SIG-M5 treated with dmso at 0.1 percent for 504 hours (cell line): ENCODE data around the gene L3MBTL1.

Experiments
- DNase-seq: peaks from one replicate; lab custom pipeline; 2025; ENCODE audit not compliant: unreplicated experiment; lab: John Stamatoyannopoulos, UW

L3MBTL1 gene

DNA sequence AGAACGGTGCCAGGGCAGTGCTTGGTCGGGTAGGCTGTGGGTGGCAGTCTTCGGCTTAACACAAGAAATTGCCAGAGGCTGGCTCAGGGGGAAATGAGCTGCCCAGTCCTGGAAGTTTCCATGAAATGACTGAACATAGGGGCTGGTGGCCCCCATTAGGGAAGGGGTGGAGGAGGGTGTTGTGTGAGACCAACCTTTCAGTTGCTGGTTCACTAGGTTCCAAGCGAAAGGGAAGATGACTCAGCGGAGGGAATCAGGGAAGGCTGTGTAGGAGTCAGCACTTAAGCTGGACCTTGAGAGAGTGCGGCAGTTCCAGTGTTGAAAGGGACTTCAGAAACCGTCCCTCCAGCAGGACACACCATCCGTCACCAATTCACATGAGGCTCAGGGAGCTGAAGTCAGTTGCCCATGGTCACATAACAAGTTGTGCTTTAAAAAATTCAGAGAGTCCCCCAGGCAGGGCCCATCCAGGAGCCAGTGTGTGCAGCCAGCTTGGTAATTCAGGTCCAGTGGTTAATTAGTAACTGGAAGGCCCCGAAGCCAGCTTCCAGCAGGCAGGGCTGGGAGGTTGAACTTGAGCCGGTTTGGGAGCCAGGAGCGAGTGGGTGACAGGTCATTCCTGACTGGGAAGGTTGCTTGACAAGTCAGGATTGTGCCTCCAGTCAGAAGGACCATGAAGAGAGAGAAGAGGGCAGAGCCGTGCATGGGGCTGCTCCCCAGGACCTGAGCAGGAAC is 51.1 kb downstream of the L3MBTL1 start, which contains the start of gene SGK2:
Gene SGK2 (plus strand): TSS at position 616 of the 735 bp plus-strand sequence. CDS start 7,469 bp downstream, outside the sequence.
- DNase-seq, result no peak

DNA sequence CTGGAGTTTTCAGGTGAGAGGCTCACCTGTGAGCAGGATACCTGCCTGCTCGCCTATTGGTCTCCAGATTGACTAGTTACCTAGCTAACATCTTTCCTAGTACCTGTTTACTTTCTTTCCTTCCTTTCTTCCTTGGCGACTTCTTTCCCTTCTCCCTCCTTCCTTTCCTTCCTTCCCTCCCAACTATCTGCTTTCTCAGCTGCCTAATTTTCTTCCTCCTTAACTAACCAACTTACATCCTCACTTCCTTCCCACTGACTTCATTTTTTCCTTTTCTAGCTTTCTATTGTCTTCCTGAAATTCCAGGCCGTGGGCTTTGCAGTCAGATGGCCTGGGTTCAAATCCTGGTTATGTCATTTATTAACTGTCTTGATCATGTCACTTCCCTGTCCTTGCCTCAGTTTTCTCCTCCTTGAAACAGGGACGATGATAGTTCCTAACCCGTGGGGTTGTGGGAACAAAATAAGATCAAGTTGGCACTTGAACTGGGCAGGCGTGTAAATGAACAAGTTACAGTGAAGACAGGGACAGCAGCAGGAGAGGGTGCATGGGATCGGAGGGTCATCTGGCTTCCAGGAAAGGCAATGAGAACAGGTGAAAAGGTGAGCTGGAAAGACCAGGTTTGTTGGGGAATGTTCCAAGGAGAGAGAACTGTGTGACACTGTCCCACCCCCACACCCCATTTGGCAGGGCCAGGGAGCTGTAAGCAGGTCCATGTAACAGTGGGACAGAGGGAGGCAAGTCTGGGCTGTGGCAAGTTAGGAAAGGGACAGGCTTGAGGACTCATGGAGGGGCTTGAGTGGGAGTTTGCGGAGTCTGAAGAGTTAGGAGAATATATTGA is 51.9 kb downstream of the L3MBTL1 start:
- DNase-seq, result no peak

DNA sequence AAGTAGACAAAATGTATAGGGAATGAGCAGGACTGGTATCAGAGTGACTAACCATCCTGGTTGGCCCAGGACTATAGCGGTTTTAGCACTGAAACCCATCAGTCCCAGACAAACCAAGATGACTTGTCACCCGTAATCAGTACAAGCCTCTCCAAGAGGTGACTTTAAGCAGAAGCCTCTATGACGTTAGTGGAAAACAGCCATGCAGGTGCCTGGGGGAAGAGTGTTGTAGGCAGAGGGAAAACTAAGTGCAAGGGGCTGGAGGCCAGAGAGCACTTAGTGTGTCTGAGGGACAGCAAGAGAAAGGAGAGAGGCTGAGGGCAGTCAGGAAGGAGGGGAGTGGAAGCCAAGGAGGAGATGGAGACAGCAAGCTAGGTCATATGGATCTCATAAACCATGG is 53.5 kb downstream of the L3MBTL1 start:
- no peak for DNase-seq

GRCh38 chr20:43563429-43563828 is 55.9 kb downstream of the L3MBTL1 start:
- no peak for DNase-seq

DNA sequence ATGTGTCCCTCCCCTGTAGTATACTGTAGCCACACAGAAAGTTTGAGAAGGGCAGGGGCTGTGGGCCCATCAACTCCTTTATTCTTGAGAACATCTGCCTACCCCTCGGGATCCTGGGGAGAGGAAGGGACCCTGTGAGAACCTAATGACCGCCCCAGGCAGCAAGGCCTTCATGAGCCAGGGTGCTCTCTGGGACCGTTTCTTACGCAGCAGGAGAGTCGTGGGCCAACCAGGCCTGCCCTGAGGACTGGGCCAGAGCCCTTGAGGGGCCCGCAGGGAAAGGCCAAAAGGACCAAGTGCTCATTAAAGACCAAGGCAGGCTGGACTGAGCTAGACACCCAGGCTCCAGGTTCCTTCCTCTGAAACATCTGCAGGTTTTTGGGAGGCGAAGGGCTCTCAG is 56.5 kb downstream of the L3MBTL1 start:
- no peak for DNase-seq

DNA sequence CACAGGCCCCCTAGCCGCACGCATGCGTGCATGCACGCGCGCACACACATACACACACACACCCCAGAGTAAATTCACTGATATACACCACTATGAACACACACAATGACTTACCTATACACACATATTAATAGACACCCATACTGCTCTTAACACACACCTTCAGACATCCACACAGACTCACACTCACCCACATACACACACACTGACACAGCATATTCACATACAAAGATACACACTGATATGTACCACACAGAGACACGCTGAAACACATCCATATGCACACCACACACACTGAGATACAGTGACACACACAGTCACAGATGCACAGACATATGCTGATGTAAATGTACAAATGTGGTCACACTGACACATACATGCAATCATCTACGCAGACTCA is 57.0 kb downstream of the L3MBTL1 start:
- no peak for DNase-seq

DNA sequence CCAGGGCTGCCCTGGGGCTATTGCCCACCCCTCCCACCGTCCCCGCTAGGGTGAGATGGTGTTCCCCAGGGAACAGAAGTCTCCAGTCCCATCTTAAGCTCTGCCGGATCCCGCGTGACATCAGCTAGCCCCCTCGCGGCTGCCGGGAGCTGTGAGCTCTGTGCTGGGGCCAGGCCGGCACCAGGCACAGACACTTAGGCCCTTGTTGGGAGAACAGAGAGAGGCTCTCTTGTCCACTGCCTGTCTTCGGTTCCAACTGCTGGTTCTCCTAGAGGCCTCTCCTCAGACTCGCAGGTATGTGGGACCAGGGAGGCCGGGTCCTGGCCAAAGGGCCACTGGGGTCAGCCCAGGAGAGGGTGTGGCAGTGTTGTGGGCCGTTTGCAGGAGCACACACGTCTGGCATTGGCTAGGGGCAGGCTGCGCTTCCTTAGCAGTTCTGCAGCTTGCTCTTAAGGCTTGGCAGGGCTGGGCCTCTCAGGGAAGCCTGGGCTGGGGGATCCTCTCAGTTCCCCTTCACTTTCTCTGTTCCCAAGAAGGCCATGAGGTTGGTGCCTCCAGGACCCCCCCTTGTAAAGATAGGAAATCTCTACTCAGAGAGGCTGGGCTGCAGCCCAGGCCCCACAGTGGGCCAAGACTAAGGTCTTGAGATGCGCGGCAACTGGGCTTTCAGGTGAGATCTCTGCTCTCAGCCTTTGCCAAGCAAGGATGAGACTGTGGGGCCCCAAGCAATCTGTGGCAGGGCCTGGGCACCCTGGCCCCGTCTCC is 57.7 kb downstream of the L3MBTL1 start:
- DNase-seq, result no peak

DNA sequence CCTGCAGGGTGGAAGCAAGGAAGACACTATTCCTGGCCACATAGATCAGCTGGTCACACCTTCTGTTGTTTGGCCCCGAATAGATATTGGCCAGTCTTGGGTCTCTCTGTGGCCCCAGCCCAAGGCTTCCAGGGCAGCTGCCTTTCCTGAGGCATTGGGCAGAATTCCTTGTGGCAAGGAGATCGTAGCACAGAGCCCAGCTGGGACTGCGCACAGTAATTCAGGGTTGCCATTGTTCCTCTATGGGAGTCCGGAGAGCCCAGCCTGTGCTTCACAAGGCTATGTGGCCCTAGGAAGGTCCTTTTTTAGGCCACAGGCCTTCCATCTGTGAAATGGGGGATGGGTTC is 58.2 kb downstream of the L3MBTL1 start:
- no peak for DNase-seq

DNA sequence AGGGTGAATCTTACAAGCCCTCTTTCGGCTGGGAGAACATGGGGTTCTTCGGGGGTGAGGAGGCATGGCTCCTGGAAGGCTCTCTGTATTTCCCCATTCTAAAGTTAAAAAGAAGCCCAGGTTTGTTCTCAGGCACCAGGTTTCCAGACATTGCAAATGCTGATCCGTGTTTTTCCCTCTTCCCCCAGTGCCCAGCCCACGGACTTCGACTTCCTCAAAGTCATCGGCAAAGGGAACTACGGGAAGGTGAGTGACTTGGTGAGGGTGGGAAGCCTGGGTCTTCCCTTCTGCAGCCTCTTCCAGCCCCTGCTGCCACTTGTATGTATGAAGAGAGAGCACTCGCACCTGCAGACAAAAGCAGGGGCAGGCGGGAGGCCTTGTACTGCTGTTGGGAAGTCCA is 60.0 kb downstream of the L3MBTL1 start:
- DNase-seq, result no peak

- DNase-seq, result no peak
These were observed 61.2 kb downstream of the L3MBTL1 start for GRCh38 chr20:43568706-43569105.

DNA sequence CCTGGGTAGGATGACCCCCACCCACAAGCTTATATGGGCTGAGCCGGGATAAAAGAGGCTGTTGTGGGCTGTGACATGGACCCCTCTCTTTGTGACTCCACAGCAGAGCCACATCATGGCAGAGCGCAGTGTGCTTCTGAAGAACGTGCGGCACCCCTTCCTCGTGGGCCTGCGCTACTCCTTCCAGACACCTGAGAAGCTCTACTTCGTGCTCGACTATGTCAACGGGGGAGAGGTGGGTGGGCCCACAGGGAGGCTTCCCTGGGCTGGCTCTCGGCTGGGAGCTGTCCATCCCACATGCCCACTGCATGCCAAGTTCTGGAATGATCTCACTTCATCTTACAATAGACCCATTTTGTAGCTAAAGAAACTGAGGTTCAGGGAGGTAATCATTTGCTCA is 61.8 kb downstream of the L3MBTL1 start:
- DNase-seq, result no peak

DNA sequence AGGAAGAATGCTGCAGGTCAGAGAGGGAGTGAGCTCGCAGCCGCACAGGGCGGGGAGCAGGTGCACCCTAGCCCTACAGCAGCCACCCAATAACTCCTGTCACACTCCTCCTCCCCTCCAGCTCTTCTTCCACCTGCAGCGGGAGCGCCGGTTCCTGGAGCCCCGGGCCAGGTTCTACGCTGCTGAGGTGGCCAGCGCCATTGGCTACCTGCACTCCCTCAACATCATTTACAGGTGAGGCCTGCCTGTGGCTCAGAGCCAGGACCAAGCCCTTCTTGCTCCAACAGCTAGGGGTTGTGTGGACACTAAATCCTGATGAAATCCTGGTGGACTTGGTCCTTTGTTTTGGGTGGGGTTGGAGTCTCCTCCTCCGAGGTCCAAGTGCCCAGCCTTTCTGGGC is 63.0 kb downstream of the L3MBTL1 start:
- no peak for DNase-seq

DNA sequence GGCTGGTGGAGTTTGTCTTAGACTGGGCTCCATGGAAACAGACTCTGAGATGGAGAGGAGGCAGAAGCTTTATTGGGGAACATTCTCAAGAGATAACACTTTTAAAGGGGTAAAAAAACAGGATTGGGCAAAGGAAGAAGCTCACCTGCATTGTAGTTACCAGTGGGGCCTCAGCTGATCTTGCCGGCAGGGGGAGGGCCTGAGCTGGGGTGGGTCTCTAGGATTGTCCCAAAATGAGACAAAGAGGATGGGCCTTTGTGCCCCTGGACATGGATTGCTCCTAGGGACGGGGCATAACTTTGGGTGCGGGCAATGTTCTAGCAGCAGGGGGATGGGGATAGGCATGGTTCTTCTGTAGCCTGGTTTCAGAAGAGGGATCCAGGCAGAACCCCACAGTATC is 63.8 kb downstream of the L3MBTL1 start:
- no peak for DNase-seq

DNA sequence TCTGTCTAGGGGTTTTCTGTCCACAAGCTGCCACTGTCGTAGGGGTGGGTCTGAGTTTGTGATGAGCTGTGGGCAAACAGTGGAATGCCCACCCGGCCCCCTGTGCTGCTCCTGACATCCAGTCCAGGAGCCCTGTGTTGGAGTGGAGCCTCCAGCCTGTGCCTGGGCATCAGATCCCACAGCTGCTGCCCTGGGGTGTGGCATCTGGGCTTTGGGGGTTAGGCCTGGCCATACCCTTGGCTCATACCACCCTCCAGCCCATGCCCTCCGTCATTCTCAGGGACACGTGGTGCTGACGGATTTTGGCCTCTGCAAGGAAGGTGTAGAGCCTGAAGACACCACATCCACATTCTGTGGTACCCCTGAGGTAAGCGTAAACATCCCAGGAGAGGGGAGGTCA is 64.3 kb downstream of the L3MBTL1 start:
- no peak for DNase-seq

DNA sequence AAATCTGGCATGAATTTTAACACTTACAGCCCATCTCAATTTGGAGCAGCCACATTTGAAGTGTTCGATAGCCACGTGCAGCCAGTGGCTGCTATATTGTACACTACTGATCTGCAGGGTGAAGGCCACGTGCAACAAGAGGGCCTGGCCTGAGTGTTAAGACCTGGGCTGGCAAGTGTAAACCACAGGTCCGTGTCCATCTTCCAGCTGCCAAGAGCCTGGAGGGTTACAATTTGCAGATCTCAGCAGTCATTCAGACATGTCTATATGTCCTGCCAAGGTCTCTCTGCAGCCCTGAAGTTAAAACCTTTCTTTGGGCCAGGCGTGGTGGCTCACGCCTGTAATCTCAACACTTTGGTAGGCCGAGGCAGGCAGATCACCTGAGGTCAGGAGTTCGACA is 65.4 kb downstream of the L3MBTL1 start:
- DNase-seq, result no peak

- DNase-seq, result no peak
These were observed 68.6 kb downstream of the L3MBTL1 start for GRCh38 chr20:43576108-43576507.

DNA sequence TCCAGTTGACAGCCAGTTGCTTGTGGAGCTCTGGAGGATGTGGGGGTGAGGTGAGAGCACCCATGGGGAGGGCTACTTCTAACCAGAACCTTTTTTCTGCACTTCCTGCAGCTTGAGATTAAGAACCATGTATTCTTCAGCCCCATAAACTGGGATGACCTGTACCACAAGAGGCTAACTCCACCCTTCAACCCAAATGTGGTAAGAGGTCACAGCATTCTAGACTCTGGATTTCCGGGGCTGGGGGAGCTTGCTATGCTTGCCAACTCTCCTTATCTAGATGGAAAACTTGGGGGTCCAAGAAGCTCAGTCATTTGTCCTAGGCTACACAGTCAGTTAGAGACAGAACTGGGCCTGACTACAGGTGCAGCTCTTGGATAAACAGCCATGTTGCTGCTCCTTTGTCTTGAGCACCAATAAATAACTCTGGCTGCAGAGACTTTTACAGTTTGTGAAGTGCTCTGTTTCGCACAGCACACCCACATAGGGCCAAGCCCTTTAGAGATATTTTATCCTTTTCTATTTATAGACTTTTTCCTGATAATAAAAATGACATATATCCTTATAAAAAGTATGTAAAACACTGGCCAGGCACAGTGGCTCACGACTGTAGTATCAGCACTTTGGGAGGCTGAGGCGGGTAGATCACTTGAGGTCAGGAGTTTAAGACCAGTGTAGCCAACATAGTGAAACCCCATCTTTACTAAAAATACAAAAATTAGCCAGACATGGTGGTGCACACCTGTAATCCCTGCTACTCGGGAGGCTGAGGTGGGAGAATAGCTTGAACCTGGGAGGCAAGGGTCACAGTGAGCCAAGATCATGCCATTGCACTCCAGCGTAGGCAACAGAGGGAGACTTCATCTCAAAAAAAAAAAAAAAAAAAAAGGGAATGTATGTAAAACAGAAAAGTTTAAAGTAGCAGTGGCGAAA is 72.6 kb downstream of the L3MBTL1 start:
- DNase-seq, result no peak

GRCh38 chr20:43583133-43583864 is 75.8 kb downstream of the L3MBTL1 start:
- DNase-seq, result no peak

GRCh38 chr20:43583982-43584432 is 76.5 kb downstream of the L3MBTL1 start:
- peak; percentile 82 for DNase-seq
